H9 (cell line): Measurements from ENCODE around the gene EXOSC2. TPM values are rescaled to one million over a fixed set of nuclear protein-coding genes. Genes with fewer than 3 reads are reported as not detected.

Experiments
- DNase-seq: peaks from one replicate; pipeline ENCODE4 v3.0.0-alpha.2; 2017
- H2AFZ ChIP-seq: one replicate; pipeline ENCODE4 v1.6.1; 2013; ENCODE audit warnings: mild to moderate bottlenecking, low read length, control low read depth, moderate library complexity
- H2AK5ac ChIP-seq: 2 replicates; pipeline ENCODE4 v1.6.1; 2013; ENCODE audit warnings: low read length, control low read depth, mixed read lengths; ENCODE audit not compliant: insufficient read length
- H2BK120ac ChIP-seq: one replicate; pipeline ENCODE4 v1.6.1; 2013; ENCODE audit warnings: low read depth, mild to moderate bottlenecking, low read length, control low read depth, inconsistent platforms; ENCODE audit not compliant: poor library complexity, severe bottlenecking
- H2BK12ac ChIP-seq: 2 replicates; pipeline ENCODE4 v1.6.1; 2013; ENCODE audit warnings: low read length, control low read depth, mixed read lengths, low read depth; ENCODE audit not compliant: insufficient read length
- H2BK15ac ChIP-seq: 2 replicates; pipeline ENCODE4 v1.6.1; 2013; ENCODE audit warnings: low read depth, low read length, control low read depth
- H2BK20ac ChIP-seq: one replicate; pipeline ENCODE4 v1.6.1; 2013; ENCODE audit warnings: low read depth, mild to moderate bottlenecking, low read length, control low read depth, inconsistent platforms; ENCODE audit not compliant: poor library complexity, severe bottlenecking
- H2BK5ac ChIP-seq: 2 replicates; pipeline ENCODE4 v1.6.1; 2013; ENCODE audit warnings: low read length, control low read depth, mixed read lengths; ENCODE audit not compliant: insufficient read length
- H3K14ac ChIP-seq: 2 replicates; pipeline ENCODE4 v1.6.1; 2013; ENCODE audit warnings: low read length, control low read depth; ENCODE audit not compliant: insufficient read depth
- H3K18ac ChIP-seq: 2 replicates; pipeline ENCODE4 v1.6.1; 2013; ENCODE audit warnings: low read depth, mild to moderate bottlenecking, mixed read lengths, low read length, control low read depth; ENCODE audit not compliant: insufficient read length
- H3K23ac ChIP-seq: 2 replicates; pipeline ENCODE4 v1.6.1; 2013; ENCODE audit warnings: low read length, control low read depth, mixed read lengths, low read depth; ENCODE audit not compliant: insufficient read length
- H3K23me2 ChIP-seq: 2 replicates; pipeline ENCODE4 v1.6.1; 2013; ENCODE audit warnings: low read depth, mild to moderate bottlenecking, mixed read lengths, low read length, control low read depth; ENCODE audit not compliant: insufficient read length, poor library complexity, severe bottlenecking
- H3K27ac ChIP-seq: 2 replicates; pipeline ENCODE4 v1.5.1; 2013; ENCODE audit warnings: low read length, control low read depth, mixed read lengths, low read depth; ENCODE audit not compliant: insufficient read length
- H3K27me3 ChIP-seq: 2 replicates; pipeline ENCODE4 v1.6.1; 2013; ENCODE audit warnings: low read length, control low read depth, inconsistent platforms; ENCODE audit not compliant: insufficient read depth
- H3K4ac ChIP-seq: 2 replicates; pipeline ENCODE4 v1.6.1; 2013; ENCODE audit warnings: low read depth, mild to moderate bottlenecking, control low read depth, inconsistent platforms, low read length, moderate library complexity
- H3K4me1 ChIP-seq: 2 replicates; pipeline ENCODE4 v1.6.1; 2013; ENCODE audit warnings: low read length, control low read depth, inconsistent platforms; ENCODE audit not compliant: insufficient read depth
- H3K4me2 ChIP-seq: 2 replicates; pipeline ENCODE4 v1.6.1; 2013; ENCODE audit warnings: low read length, control low read depth, mixed read lengths; ENCODE audit not compliant: insufficient read length, insufficient read depth
- H3K56ac ChIP-seq: 2 replicates; pipeline ENCODE4 v1.6.1; 2013; ENCODE audit warnings: low read depth, mild to moderate bottlenecking, mixed read lengths, low read length, control low read depth; ENCODE audit not compliant: insufficient read length
- H3K79me1 ChIP-seq: 2 replicates; pipeline ENCODE4 v1.6.1; 2013; ENCODE audit warnings: low read depth, mild to moderate bottlenecking, moderate library complexity, low read length, control low read depth, inconsistent platforms; ENCODE audit not compliant: insufficient read depth, poor library complexity, severe bottlenecking
- H3K79me2 ChIP-seq: 2 replicates; pipeline ENCODE4 v1.6.1; 2013; ENCODE audit warnings: low read length, control low read depth, inconsistent platforms; ENCODE audit not compliant: insufficient read depth
- H3K9ac ChIP-seq: 2 replicates; pipeline ENCODE4 v1.6.1; 2013; ENCODE audit warnings: low read length, control low read depth, mixed read lengths; ENCODE audit not compliant: insufficient read length; ENCODE audit errors: extremely low read depth
- H3K9me3 ChIP-seq: one replicate; pipeline ENCODE4 v1.6.1; 2013; ENCODE audit warnings: low read depth, low read length, inconsistent platforms; ENCODE audit not compliant: control insufficient read depth
- H3T11ph ChIP-seq: one replicate; pipeline ENCODE4 v1.6.1; 2013; ENCODE audit warnings: mild to moderate bottlenecking, low read length, control low read depth, inconsistent platforms
- H4K20me1 ChIP-seq: one replicate; pipeline ENCODE4 v1.6.1; 2013; ENCODE audit not compliant: control insufficient read depth, insufficient read length, insufficient read depth
- H4K5ac ChIP-seq: 2 replicates; pipeline ENCODE4 v1.6.1; 2013; ENCODE audit warnings: low read depth, mild to moderate bottlenecking, mixed read lengths, low read length, control low read depth; ENCODE audit not compliant: insufficient read length
- H4K8ac ChIP-seq: replicated peaks from 2 replicates; pipeline ENCODE4 v1.6.1; 2013; ENCODE audit warnings: low read length, control low read depth, mixed read lengths, low read depth; ENCODE audit not compliant: insufficient read length
- H4K91ac ChIP-seq: 2 replicates; pipeline ENCODE4 v1.6.1; 2013; ENCODE audit warnings: low read depth, mild to moderate bottlenecking, moderate library complexity, mixed read lengths, low read length, control low read depth; ENCODE audit not compliant: insufficient read length
- H3K27ac Mint-ChIP-seq, 3 experiments: 2 replicates in 2 of 3; 3 replicates in 1 of 3; pipeline ENCODE4 v1.8.0; 2020 to 2021; ENCODE audit warnings: mixed read lengths in 3 of 3, mild to moderate bottlenecking in 1 of 3, moderate library complexity in 1 of 3
- H3K27me3 Mint-ChIP-seq: 2 replicates; pipeline ENCODE4 v1.8.0; 2021; ENCODE audit warnings: low read depth, mild to moderate bottlenecking, moderate library complexity, mixed read lengths
- H3K36me3 Mint-ChIP-seq, 3 experiments: 2 replicates in 2 of 3; 3 replicates in 1 of 3; pipeline ENCODE4 v1.8.0; 2020 to 2021; ENCODE audit warnings: low read depth in 3 of 3, mixed read lengths in 3 of 3; ENCODE audit not compliant: insufficient read depth in 1 of 3
- H3K4me1 Mint-ChIP-seq, 2 experiments: 2 replicates each; pipeline ENCODE4 v1.8.0; 2020; ENCODE audit warnings: mixed read lengths in 2 of 2
- H3K4me3 Mint-ChIP-seq, 2 experiments: 2 replicates in 1 of 2; 3 replicates in 1 of 2; pipeline ENCODE4 v1.8.0; 2020 to 2021; ENCODE audit warnings: mild to moderate bottlenecking in 2 of 2, mixed read lengths in 2 of 2, moderate library complexity in 1 of 2
- H3K9me3 Mint-ChIP-seq, 2 experiments: 2 replicates in 1 of 2; 3 replicates in 1 of 2; pipeline ENCODE4 v1.8.0; 2020; ENCODE audit warnings: mild to moderate bottlenecking in 2 of 2, mixed read lengths in 2 of 2, moderate library complexity in 1 of 2
- WGBS: extraction: QIAGEN DNeasy Blood & Tissue Kit; methylation state at CpG from one replicate; pipeline ENCODE4 v1.1.7; 2013; ENCODE audit warnings: missing lambda C conversion rate, low lambda C conversion rate, mixed read lengths; ENCODE audit not compliant: insufficient read length; ENCODE audit errors: extremely low coverage; 5-methylcytosine and 5-hydroxymethylcytosine counted together
- total RNA-seq: library from RNA; stranded (reverse); gene quantifications from 2 replicates; pipeline ENCODE4 v1.2.1, GENCODE V29; 2021
- TF ChIP-seq, protein P1 (sequence below): fragments of 200-600 bp; sonication (generic); conservative IDR thresholded peaks from 3 replicates; pipeline ENCODE4 v1.8.0; 2021; ENCODE audit warnings: antibody characterized with exemption, mild to moderate bottlenecking

The EXOSC2 gene
- total RNA-seq, 1 experiment from 2014 or later: 94.5 TPM

- peaks cover 71% of the 10 kb centered on the region for H3K27me3 Mint-ChIP-seq
- no peak overlapping the region for H3T11ph ChIP-seq
- TF ChIP-seq, protein P1, sequence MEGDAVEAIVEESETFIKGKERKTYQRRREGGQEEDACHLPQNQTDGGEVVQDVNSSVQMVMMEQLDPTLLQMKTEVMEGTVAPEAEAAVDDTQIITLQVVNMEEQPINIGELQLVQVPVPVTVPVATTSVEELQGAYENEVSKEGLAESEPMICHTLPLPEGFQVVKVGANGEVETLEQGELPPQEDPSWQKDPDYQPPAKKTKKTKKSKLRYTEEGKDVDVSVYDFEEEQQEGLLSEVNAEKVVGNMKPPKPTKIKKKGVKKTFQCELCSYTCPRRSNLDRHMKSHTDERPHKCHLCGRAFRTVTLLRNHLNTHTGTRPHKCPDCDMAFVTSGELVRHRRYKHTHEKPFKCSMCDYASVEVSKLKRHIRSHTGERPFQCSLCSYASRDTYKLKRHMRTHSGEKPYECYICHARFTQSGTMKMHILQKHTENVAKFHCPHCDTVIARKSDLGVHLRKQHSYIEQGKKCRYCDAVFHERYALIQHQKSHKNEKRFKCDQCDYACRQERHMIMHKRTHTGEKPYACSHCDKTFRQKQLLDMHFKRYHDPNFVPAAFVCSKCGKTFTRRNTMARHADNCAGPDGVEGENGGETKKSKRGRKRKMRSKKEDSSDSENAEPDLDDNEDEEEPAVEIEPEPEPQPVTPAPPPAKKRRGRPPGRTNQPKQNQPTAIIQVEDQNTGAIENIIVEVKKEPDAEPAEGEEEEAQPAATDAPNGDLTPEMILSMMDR: no peak
- H2AFZ ChIP-seq: no peak overlapping the region
- H2BK20ac ChIP-seq: no peak overlapping the region
- no peaks in the 10 kb centered on the region for H3K79me1 ChIP-seq
- no peak overlapping the region for H3K4me3 Mint-ChIP-seq
- H3K79me2 ChIP-seq: no peaks in the 10 kb centered on the region
- H4K8ac ChIP-seq: no peak overlapping the region
- no peak overlapping the region for H3K27ac ChIP-seq
- peaks cover 10% of the 10 kb centered on the region for H3K27me3 ChIP-seq
- no peak overlapping the region for H2AK5ac ChIP-seq
- no CpG with 5 or more reads among the region's 7 CpGs for whole genome bisulfite sequencing
- H2BK120ac ChIP-seq: no peak overlapping the region
- H3K9me3 ChIP-seq: no peaks in the 10 kb centered on the region
- no peaks in the 10 kb centered on the region for H3K9me3 Mint-ChIP-seq
- H3K56ac ChIP-seq: no peak overlapping the region
- no peak overlapping the region for H4K91ac ChIP-seq
- H3K4ac ChIP-seq: no peak overlapping the region
- no peak overlapping the region for H3K14ac ChIP-seq
- no peak for DNase-seq
- no peak overlapping the region for H3K4me2 ChIP-seq
- H3K9ac ChIP-seq: no peak overlapping the region
- H3K4me1 Mint-ChIP-seq: 0 out of 4 replicates have a peak, but pooled peaks cover 0 to under 1% of the 10 kb centered on the region in 2 experiments
- H2BK12ac ChIP-seq: no peak overlapping the region
- no peak overlapping the region for H3K23ac ChIP-seq
- no peaks in the 10 kb centered on the region for H3K36me3 Mint-ChIP-seq
- H3K23me2 ChIP-seq: peaks cover 6% of the 10 kb centered on the region
- no peak overlapping the region for H2BK5ac ChIP-seq
- no peak overlapping the region for H2BK15ac ChIP-seq
- no peaks in the 10 kb centered on the region for H3K4me1 ChIP-seq
- H3K27ac Mint-ChIP-seq: no peak overlapping the region
- H4K5ac ChIP-seq: no peak overlapping the region
- H3K18ac ChIP-seq: no peak overlapping the region
- no peaks in the 10 kb centered on the region for H4K20me1 ChIP-seq
Observed at GRCh38 chr9:130677252-130677651, 16.3 kb upstream of the EXOSC2 start.
